ENCODE data around the gene FAR2. TPM values are rescaled to one million over a fixed set of nuclear protein-coding genes. Genes with fewer than 3 reads are reported as not detected.

FAR2 gene
- total RNA-seq, 1 donor from 2014 or later: 19.5 TPM

DNA sequence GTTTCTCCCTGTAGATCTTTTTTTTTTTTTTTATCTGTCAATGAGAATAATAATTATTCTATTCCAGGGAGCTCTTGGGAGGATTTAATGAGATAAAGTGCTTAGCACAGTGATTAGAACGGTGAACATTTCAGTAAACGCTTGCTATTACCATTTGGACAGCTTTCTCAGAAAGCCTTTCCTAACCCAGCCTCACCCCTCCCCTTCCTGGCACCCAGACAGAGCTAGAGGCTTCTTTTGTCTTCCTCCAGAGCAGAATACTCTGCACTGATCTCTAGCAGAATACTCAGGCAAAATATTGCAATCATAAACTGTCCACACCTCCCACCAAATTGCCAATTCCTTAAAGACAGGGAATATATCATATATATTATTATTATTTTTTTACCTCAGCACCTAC, 165.3 kb downstream of the FAR2 start:
- H3K27me3 Mint-ChIP-seq (ENCODE audit: insufficient read depth, low read depth): no peaks in the 10 kb centered on the region
- no peak overlapping the region for H3K4me3 Mint-ChIP-seq
- Histone ChIP-seq H2AFZ (replicated peaks) (no peak overlapping the region), H3K4me2 (no peak overlapping the region), H3K9ac (no peak overlapping the region), H3K4me1 (peaks cover 8% of the 10 kb centered on the region), H3K36me3 (no peaks in the 10 kb centered on the region), H3F3A (ENCODE audit: low read depth) (no peaks in the 10 kb centered on the region), H3K27me3 (no peaks in the 10 kb centered on the region), H3K4me3 (no peak overlapping the region), H4K20me1 (ENCODE audit: low read depth) (no peaks in the 10 kb centered on the region), H3K79me2 (ENCODE audit: low read depth) (no peaks in the 10 kb centered on the region), H3K27ac (no peak overlapping the region), H3K9me3 (ENCODE audit: low read depth) (no peaks in the 10 kb centered on the region)
- DNase-seq (ENCODE audit: low spot score): peak; percentile 3
- TF ChIP-seq EZH2 (IDR thresholded peaks at IDR 0.05) (no peak), EZH2phosphoT487 (IDR thresholded peaks at IDR 0.05) (no peak)
- TF ChIP-seq, protein P1, sequence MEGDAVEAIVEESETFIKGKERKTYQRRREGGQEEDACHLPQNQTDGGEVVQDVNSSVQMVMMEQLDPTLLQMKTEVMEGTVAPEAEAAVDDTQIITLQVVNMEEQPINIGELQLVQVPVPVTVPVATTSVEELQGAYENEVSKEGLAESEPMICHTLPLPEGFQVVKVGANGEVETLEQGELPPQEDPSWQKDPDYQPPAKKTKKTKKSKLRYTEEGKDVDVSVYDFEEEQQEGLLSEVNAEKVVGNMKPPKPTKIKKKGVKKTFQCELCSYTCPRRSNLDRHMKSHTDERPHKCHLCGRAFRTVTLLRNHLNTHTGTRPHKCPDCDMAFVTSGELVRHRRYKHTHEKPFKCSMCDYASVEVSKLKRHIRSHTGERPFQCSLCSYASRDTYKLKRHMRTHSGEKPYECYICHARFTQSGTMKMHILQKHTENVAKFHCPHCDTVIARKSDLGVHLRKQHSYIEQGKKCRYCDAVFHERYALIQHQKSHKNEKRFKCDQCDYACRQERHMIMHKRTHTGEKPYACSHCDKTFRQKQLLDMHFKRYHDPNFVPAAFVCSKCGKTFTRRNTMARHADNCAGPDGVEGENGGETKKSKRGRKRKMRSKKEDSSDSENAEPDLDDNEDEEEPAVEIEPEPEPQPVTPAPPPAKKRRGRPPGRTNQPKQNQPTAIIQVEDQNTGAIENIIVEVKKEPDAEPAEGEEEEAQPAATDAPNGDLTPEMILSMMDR (IDR thresholded peaks at IDR 0.05): no peak
- no peaks in the 10 kb centered on the region for H3K36me3 Mint-ChIP-seq
- H3K9me3 Mint-ChIP-seq: no peaks in the 10 kb centered on the region
- no peak overlapping the region for H3K27ac Mint-ChIP-seq
- peaks cover 4% of the 10 kb centered on the region for H3K4me1 Mint-ChIP-seq

DNA sequence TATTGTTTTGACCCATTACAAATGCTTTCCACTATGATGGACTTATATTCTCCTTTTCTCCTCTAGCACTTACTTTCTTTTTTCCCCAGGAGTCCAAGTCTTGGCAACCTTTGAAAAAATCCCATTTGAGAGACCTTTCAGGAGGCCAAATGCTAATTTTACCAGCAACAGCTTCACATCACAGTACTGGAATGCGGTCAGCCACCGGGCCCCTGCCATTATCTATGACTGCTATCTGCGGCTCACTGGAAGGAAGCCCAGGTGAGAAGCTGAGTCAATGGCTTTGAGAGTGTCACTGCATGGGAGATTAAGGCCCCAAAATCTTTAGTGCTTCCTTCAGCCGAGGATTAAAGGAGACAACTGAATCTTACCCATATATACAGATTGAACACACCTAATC, 167.7 kb downstream of the FAR2 start:
- Histone ChIP-seq H3K4me3 (no peak overlapping the region), H3K9ac (no peak overlapping the region), H3K4me1 (peaks cover 8% of the 10 kb centered on the region), H3K9me3 (ENCODE audit: low read depth) (no peaks in the 10 kb centered on the region), H2AFZ (replicated peaks) (no peak overlapping the region), H3K79me2 (ENCODE audit: low read depth) (no peaks in the 10 kb centered on the region), H4K20me1 (ENCODE audit: low read depth) (no peaks in the 10 kb centered on the region), H3F3A (ENCODE audit: low read depth) (no peaks in the 10 kb centered on the region), H3K27ac (no peak overlapping the region), H3K27me3 (no peaks in the 10 kb centered on the region), H3K36me3 (no peaks in the 10 kb centered on the region), H3K4me2 (no peak overlapping the region)
- Mint-ChIP-seq H3K4me3 (no peak overlapping the region), H3K36me3 (peaks cover 1% of the 10 kb centered on the region), H3K27ac (no peak overlapping the region), H3K27me3 (ENCODE audit: insufficient read depth, low read depth) (no peaks in the 10 kb centered on the region), H3K9me3 (no peaks in the 10 kb centered on the region), H3K4me1 (peaks cover 4% of the 10 kb centered on the region)
- TF ChIP-seq EZH2 (IDR thresholded peaks at IDR 0.05): no peak
- no peak for TF ChIP-seq EZH2phosphoT487 (IDR thresholded peaks at IDR 0.05)
- TF ChIP-seq, protein P1 (IDR thresholded peaks at IDR 0.05): no peak
- peak; percentile 29 for DNase-seq (ENCODE audit: low spot score)

DNA sequence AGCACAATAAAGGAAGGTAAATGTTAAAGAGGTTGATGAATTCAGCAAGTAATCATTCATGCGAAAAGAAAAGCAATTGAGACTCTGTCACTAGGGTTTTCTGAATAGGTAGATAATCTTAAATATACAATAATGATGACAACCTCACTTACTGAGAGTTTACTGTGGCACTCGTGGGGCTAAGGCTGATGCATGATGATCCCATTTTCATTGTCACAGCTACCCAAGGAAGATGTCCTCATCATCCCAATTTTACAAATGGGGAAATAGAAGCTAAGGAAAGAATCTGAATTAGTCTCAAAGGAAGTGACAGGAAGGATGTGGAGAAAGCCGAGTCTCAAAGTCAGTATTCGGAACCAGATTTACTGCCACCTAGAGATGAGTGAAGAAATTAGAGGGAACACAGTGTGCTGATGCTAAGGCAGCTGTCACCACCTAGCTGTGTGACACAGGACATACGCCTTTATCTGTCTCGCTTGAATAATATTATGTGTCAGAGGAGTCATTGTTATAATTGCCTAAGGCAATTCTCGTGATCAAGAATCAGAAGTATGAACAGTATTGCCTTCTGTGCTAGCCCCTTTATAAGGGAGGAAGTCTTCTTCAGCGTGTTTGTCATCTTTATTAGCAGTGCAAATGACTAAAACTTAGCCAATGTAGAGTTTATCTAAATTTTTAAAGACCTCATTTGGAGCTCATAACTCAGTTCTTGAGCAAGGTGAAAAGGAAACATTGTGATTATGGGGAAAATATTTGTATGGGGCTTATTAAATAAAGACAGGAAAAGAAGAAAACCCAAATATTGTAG, 168.7 kb downstream of the FAR2 start:
- Histone ChIP-seq H3K79me2 (ENCODE audit: low read depth) (no peaks in the 10 kb centered on the region), H3K27ac (no peak overlapping the region), H3K9ac (no peak overlapping the region), H3K4me2 (no peak overlapping the region), H4K20me1 (ENCODE audit: low read depth) (no peaks in the 10 kb centered on the region), H3K27me3 (no peaks in the 10 kb centered on the region), H2AFZ (replicated peaks) (no peak overlapping the region), H3F3A (ENCODE audit: low read depth) (no peaks in the 10 kb centered on the region), H3K36me3 (no peaks in the 10 kb centered on the region), H3K4me3 (no peak overlapping the region), H3K4me1 (peaks cover 8% of the 10 kb centered on the region), H3K9me3 (ENCODE audit: low read depth) (no peaks in the 10 kb centered on the region)
- Mint-ChIP-seq H3K27me3 (ENCODE audit: insufficient read depth, low read depth) (no peaks in the 10 kb centered on the region), H3K27ac (no peak overlapping the region), H3K4me1 (peaks cover 4% of the 10 kb centered on the region), H3K9me3 (peaks cover 5% of the 10 kb centered on the region), H3K4me3 (no peak overlapping the region), H3K36me3 (peaks cover 9% of the 10 kb centered on the region)
- peak; percentile 74 for DNase-seq (ENCODE audit: low spot score)
- TF ChIP-seq EZH2 (IDR thresholded peaks at IDR 0.05) (no peak), EZH2phosphoT487 (IDR thresholded peaks at IDR 0.05) (no peak)
- TF ChIP-seq, protein P1 (IDR thresholded peaks at IDR 0.05): peak; percentile 93

Data from neural progenitor cell (in vitro differentiated cells).